ENCODE results near the gene MMD2.

DNA sequence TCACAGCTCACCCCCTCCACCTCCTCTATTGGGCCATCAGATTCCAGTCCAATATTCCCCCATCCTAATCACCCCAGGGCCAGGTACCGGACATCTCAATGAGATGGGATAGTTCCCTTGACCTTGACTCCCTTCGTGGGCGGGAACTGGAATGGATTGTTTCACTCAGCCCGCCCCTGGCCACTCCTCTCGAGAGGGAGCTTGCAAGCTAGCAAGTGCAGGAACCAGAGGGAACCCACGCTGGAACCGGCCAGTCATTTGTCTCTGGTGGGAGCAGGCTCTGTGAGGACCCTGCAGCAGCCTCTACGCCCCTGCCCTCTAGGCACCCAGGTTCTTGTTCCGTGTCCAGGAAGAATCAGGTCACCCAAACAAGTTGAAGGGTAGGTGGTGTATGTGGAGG, 64.5 kb downstream of the MMD2 start:
- TF ChIP-seq YY1 (IDR thresholded peaks at IDR 0.05; ENCODE audit: insufficient read depth, insufficient read length): no peak
- TF ChIP-seq ZNF274 (IDR thresholded peaks at IDR 0.05; ENCODE audit: low read depth, low read length): no peak
- TF ChIP-seq SUZ12 (IDR thresholded peaks at IDR 0.05; ENCODE audit: extremely low read depth, insufficient read depth, insufficient read length): no peak

Measured in NT2/D1 (cell line).